ENCODE measurements around the gene RECQL5. TPM values are rescaled to one million over a fixed set of nuclear protein-coding genes. Genes with fewer than 3 reads are reported as not detected.

RECQL5 gene
- total and polyA plus RNA-seq, 2 of the 8 experiments (the other 6 are each of a cell fraction or from before 2014, with no cell fraction given) = 15.1 to 41.1 TPM

DNA sequence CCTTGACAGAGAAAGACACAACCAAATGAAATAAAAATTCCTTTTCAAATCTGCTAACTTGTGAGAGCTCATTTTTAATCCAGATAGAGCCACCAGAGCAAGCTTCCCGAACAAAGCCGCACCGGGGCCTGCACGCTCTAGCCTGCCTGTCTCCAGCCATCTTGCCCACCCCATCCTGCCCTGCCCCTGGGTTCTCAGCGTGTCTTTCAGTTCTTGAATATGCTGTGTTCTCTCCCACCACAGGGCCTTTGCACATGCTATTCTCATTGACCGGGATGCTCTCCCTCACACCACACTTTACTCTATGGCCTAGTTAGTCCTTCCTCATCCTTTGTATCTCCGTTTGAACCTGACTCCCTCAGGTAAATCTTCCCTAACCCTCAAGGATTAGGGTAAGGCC, 19.0 kb downstream of the RECQL5 start:
- no peak overlapping the region for H2BK120ac ChIP-seq (replicated peaks; ENCODE audit: low read depth, low read length)
- H4K20me1 ChIP-seq (replicated peaks in 1 of 2; ENCODE audit: control insufficient read depth in 1 of 2, insufficient read depth in 2 of 2, low read length in 2 of 2) = peaks cover 0 to 2% of the 10 kb centered on the region in 2 experiments
- H4K91ac ChIP-seq (replicated peaks; ENCODE audit: insufficient read length, low read length) = no peak overlapping the region
- FAIRE-seq (no peak), DNase-seq (ENCODE audit: low read depth in 1 of 2, low spot score in 2 of 2) (no peak)
- no peaks in the 10 kb centered on the region; the same call in 1 of the 2 replicates for H3K79me1 ChIP-seq (ENCODE audit: low read depth, low read length)
- no peak overlapping the region for H2BK15ac ChIP-seq (ENCODE audit: low read length)
- H3K23ac ChIP-seq (ENCODE audit: insufficient read length) = no peak overlapping the region
- no peak overlapping the region for H2BK20ac ChIP-seq (ENCODE audit: low read length)
- H2BK5ac ChIP-seq (ENCODE audit: low read depth, low read length) = no peak overlapping the region
- no peak overlapping the region for H2AFZ ChIP-seq (ENCODE audit: low read length)
- no peaks in the 10 kb centered on the region for H3K23me2 ChIP-seq (ENCODE audit: low read depth, low read length)
- ChIA-PET CTCF (ENCODE audit: partially characterized antibody) (interaction anchor here (0.6 to 59.2 kb wide), 4 partner anchors 4 to 102 kb away, joined by 3 to 2200 read pairs (median 1178); partner anchors contain the start of genes RECQL5, SAP30BP and SMIM5), POLR2A (ENCODE audit: partially characterized antibody) (no interaction called here)
- no peak overlapping the region for H3K27ac ChIP-seq (ENCODE audit: low read depth, low read length)
- no peaks in the 10 kb centered on the region; a peak in 1 of 4 replicates for H3K79me2 ChIP-seq (ENCODE audit: control insufficient read depth in 1 of 2, insufficient read depth in 2 of 2, low read length in 2 of 2)
- H3K9ac ChIP-seq (replicated peaks in 1 of 4; ENCODE audit: extremely low read depth in 1 of 4, low read depth in 3 of 4, low read length in 3 of 4) = no peak overlapping the region
- no peak overlapping the region for H3K4ac ChIP-seq (replicated peaks; ENCODE audit: insufficient read length, low read depth, low read length)
- no peaks in the 10 kb centered on the region for H3K9me3 ChIP-seq (ENCODE audit: insufficient read depth in 2 of 2, low read depth in 1 of 2, low read length in 1 of 2)
- 98% methylated on average over 7 of the region's 7 CpGs; no CpG with 5 or more reads in 1 of the 2 experiments for WGBS, 2 experiments (ENCODE audit: extremely low coverage in 1 of 2, insufficient coverage in 1 of 2, insufficient read length in 1 of 2, insufficient replicate concordance in 2 of 2, low coverage in 1 of 2, low lambda C conversion rate in 2 of 2, missing lambda C conversion rate in 1 of 2)
- no peak overlapping the region for H3K18ac ChIP-seq (ENCODE audit: extremely low read depth, low read length)
- no peak overlapping the region for H3K14ac ChIP-seq (ENCODE audit: insufficient read length)
- H3K36me3 ChIP-seq (ENCODE audit: control insufficient read depth in 2 of 4, insufficient read depth in 4 of 4, low read length in 3 of 4) = peaks cover 6 to 25% (median 11%) of the 10 kb centered on the region in 4 experiments; a peak in 7 of 8 replicates
- H4K5ac ChIP-seq (ENCODE audit: insufficient read length, low read depth, low read length) = no peak overlapping the region
- peaks cover under 1 to 9% (median 8%) of the 10 kb centered on the region in 4 experiments; a peak in 6 of 7 replicates for H3K4me1 ChIP-seq (replicated peaks in 1 of 4; ENCODE audit: control insufficient read depth in 3 of 4, insufficient read depth in 4 of 4, low read length in 3 of 4)
- no peak overlapping the region for H3K56ac ChIP-seq (replicated peaks; ENCODE audit: insufficient read length, low read depth, low read length)
- TF ChIP-seq CBX8 (IDR thresholded peaks at IDR 0.05; ENCODE audit: borderline replicate concordance, low read depth, low read length) (no peak), KDM1A (IDR thresholded peaks at IDR 0.05; ENCODE audit: borderline replicate concordance, low read length) (peak; percentile 39; the same call in 1 of the 2 replicates)
- H3K4me3 ChIP-seq (ENCODE audit: extremely low read depth in 1 of 4, insufficient read depth in 2 of 4, low read depth in 3 of 4, low read length in 4 of 4) = no peak overlapping the region
- no peak overlapping the region for H2AK5ac ChIP-seq (ENCODE audit: low read depth, low read length)
- H3K27me3 ChIP-seq (replicated peaks in 1 of 4; ENCODE audit: control insufficient read depth in 3 of 4, extremely low read depth in 1 of 4, insufficient read depth in 3 of 4, low read length in 3 of 4) = no peaks in the 10 kb centered on the region
- no peak overlapping the region for H2BK12ac ChIP-seq (ENCODE audit: low read depth, low read length)
- no peak overlapping the region for H3K4me2 ChIP-seq (ENCODE audit: insufficient read depth in 1 of 2, low read depth in 2 of 2, low read length in 2 of 2)
- H4K8ac ChIP-seq (ENCODE audit: extremely low read depth, insufficient read depth, low read length) = no peak overlapping the region

Measured in H1 (cell line).